SK-N-SH (cell line): ENCODE data around the gene ALDH16A1. TPM values are rescaled to one million over a fixed set of nuclear protein-coding genes. Genes with fewer than 3 reads are reported as not detected.

Experiments
- CTCF ChIA-PET: fragments of 300-600, 350-600 bp; formaldehyde crosslinking; extraction: SDS; loops from one replicate; lab custom pipeline; 2021; lab: Yijun Ruan, JAX
- POLR2A ChIA-PET: fragments of 350-600 bp; sonication (Branson Sonifier 250); formaldehyde crosslinking; extraction: SDS; loops from one replicate; lab custom pipeline; 2020; ENCODE audit warnings: antibody characterized with exemption, inconsistent platforms; lab: Yijun Ruan, JAX
- DNase-seq: peaks from one replicate; pipeline ENCODE4 v3.0.0; 2012
- H2AFZ ChIP-seq: fragments of 200-600 bp; sonication (generic); 2 replicates; pipeline ENCODE4 v1.8.1; 2016; ENCODE audit warnings: antibody characterized with exemption, mild to moderate bottlenecking, low read depth
- H3F3A ChIP-seq: fragments of 200-600 bp; sonication (generic); replicated peaks from 2 replicates; pipeline ENCODE3; 2016; ENCODE audit warnings: antibody characterized with exemption, mild to moderate bottlenecking; ENCODE audit not compliant: insufficient read depth
- H3K27ac ChIP-seq, 2 experiments: fragments of 200-500 bp in 1 of 2; fragments of 200-600 bp in 1 of 2; sonication (Bioruptor generic) in 1 of 2; sonication (generic), shearing (Covaris generic) in 1 of 2; 2 replicates each; pipeline versions ENCODE4 v1.5.1 to v1.6.1; 2014 to 2016; ENCODE audit warnings: low read depth in 2 of 2, inconsistent platforms in 1 of 2, low read length in 1 of 2, mild to moderate bottlenecking in 1 of 2, mixed read lengths in 1 of 2
- H3K27me3 ChIP-seq: fragments of 200-600 bp; sonication (generic), shearing (Covaris generic); 2 replicates; pipeline ENCODE4 v1.6.1; 2016; ENCODE audit warnings: mixed run types; ENCODE audit not compliant: insufficient read depth
- H3K36me3 ChIP-seq, 2 experiments: fragments of 200-500 bp in 1 of 2; fragments of 200-600 bp in 1 of 2; sonication (Bioruptor generic) in 1 of 2; sonication (generic) in 1 of 2; replicated peaks in 1 of 2; 2 replicates each; pipeline versions ENCODE3 to v1.5.1; 2014 to 2016; ENCODE audit warnings: low read length in 1 of 2, mild to moderate bottlenecking in 1 of 2; ENCODE audit not compliant: insufficient read depth in 2 of 2, control insufficient read depth in 1 of 2
- H3K4me1 ChIP-seq, 2 experiments: fragments of 200-500 bp in 1 of 2; fragments of 200-600 bp in 1 of 2; sonication (Bioruptor generic) in 1 of 2; sonication (generic), shearing (Covaris generic) in 1 of 2; 2 replicates each; pipeline versions ENCODE4 v1.5.1 to v1.6.1; 2014 to 2016; ENCODE audit warnings: low read depth in 1 of 2, low read length in 1 of 2, mixed run types in 1 of 2; ENCODE audit not compliant: insufficient read depth in 2 of 2, control insufficient read depth in 1 of 2
- H3K4me2 ChIP-seq: fragments of 200-600 bp; sonication (generic), shearing (Covaris generic); 2 replicates; pipeline ENCODE4 v1.6.1; 2017; ENCODE audit warnings: mixed run types
- H3K4me3 ChIP-seq, 2 experiments: fragments of 200-500 bp in 1 of 2; fragments of 200-600 bp in 1 of 2; sonication (Bioruptor generic) in 1 of 2; sonication (generic), shearing (Covaris generic) in 1 of 2; 2 replicates each; pipeline versions ENCODE4 v1.5.1 to v1.8.1; 2014 to 2016; ENCODE audit warnings: low read depth in 2 of 2, inconsistent platforms in 1 of 2, low read length in 1 of 2, mild to moderate bottlenecking in 1 of 2, mixed read lengths in 1 of 2, moderate library complexity in 1 of 2
- H3K79me2 ChIP-seq: fragments of 200-600 bp; sonication (generic); 2 replicates; pipeline ENCODE4 v1.8.1; 2017; ENCODE audit warnings: mild to moderate bottlenecking; ENCODE audit not compliant: insufficient read depth
- H3K9ac ChIP-seq: fragments of 200-600 bp; sonication (generic); 2 replicates; pipeline ENCODE4 v1.6.1; 2017; ENCODE audit warnings: mixed run types
- H3K9me2 ChIP-seq: fragments of 200-600 bp; sonication (generic); 2 replicates; pipeline ENCODE4 v1.6.1; 2017; ENCODE audit warnings: mixed run types
- H3K9me3 ChIP-seq: fragments of 200-600 bp; sonication (generic); 2 replicates; pipeline ENCODE4 v1.6.1; 2017; ENCODE audit warnings: mixed run types, mild to moderate bottlenecking, moderate library complexity
- H4K20me1 ChIP-seq: fragments of 200-600 bp; sonication (generic); 2 replicates; pipeline ENCODE4 v1.6.1; 2017; ENCODE audit warnings: mild to moderate bottlenecking, mixed run types; ENCODE audit not compliant: insufficient read depth
- CHD2 ChIP-seq: fragments of 150-350 bp; IDR thresholded peaks from 2 replicates; pipeline ENCODE4 v1.6.1; 2018; ENCODE audit warnings: low read length; ENCODE audit not compliant: partially characterized antibody
- ELF1 ChIP-seq: IDR thresholded peaks from 2 replicates; pipeline ENCODE4 v1.4.0; 2012
- EZH2phosphoT487 ChIP-seq: fragments of 200-600 bp; sonication (generic); IDR thresholded peaks from 2 replicates; pipeline ENCODE4 v1.6.1; 2017; ENCODE audit warnings: low read depth, mixed run types, mild to moderate bottlenecking, antibody characterized with exemption, moderate library complexity, borderline replicate concordance
- FOXM1 ChIP-seq: IDR thresholded peaks from 2 replicates; pipeline ENCODE4 v1.4.0; 2012; ENCODE audit warnings: low read depth, mild to moderate bottlenecking
- GABPA ChIP-seq: IDR thresholded peaks from 2 replicates; pipeline ENCODE4 v1.4.0; 2012; ENCODE audit warnings: low read depth, mild to moderate bottlenecking
- GATA2 ChIP-seq: sonication (generic); formaldehyde crosslinking; IDR thresholded peaks from 2 replicates; pipeline ENCODE4 v1.5.0; 2020; ENCODE audit warnings: mild to moderate bottlenecking, missing genetic modification reagents
- JUND ChIP-seq: IDR thresholded peaks from 2 replicates; pipeline ENCODE4 v1.4.0; 2012
- MAX ChIP-seq: IDR thresholded peaks from 2 replicates; pipeline ENCODE4 v1.4.0; 2012; ENCODE audit warnings: low read depth
- MXI1 ChIP-seq: IDR thresholded peaks from 2 replicates; pipeline ENCODE4 v1.6.1; 2012; ENCODE audit warnings: mild to moderate bottlenecking, low read depth, low read length, improper control_type of control experiment
- POLR2AphosphoS5 ChIP-seq: IDR thresholded peaks from 2 replicates; pipeline ENCODE4 v1.6.1; 2012; ENCODE audit warnings: low read depth, low read length
- RAD21 ChIP-seq: IDR thresholded peaks from 2 replicates; pipeline ENCODE4 v1.6.1; 2012; ENCODE audit warnings: mild to moderate bottlenecking, low read length
- RCOR1 ChIP-seq: fragments of 150-350 bp; IDR thresholded peaks from 2 replicates; pipeline ENCODE4 v1.6.1; 2017; ENCODE audit warnings: antibody characterized with exemption, low read length
- REST ChIP-seq: IDR thresholded peaks from 2 replicates; pipeline ENCODE4 v1.6.1; 2012; ENCODE audit warnings: mild to moderate bottlenecking, low read depth, low read length, moderate library complexity
- RXRA ChIP-seq: IDR thresholded peaks from 2 replicates; pipeline ENCODE4 v1.4.0; 2012; ENCODE audit warnings: low read depth, mild to moderate bottlenecking, borderline replicate concordance
- SIN3A ChIP-seq: IDR thresholded peaks from 2 replicates; pipeline ENCODE4 v1.6.1; 2012; ENCODE audit warnings: low read depth, mild to moderate bottlenecking, low read length, moderate library complexity, borderline replicate concordance
- SMC3 ChIP-seq: IDR thresholded peaks from 2 replicates; pipeline ENCODE4 v1.6.1; 2012; ENCODE audit warnings: low read depth, low read length, improper control_type of control experiment
- TAF1 ChIP-seq: IDR thresholded peaks from 2 replicates; pipeline ENCODE4 v1.6.1; 2012; ENCODE audit warnings: low read depth, mild to moderate bottlenecking, low read length, moderate library complexity, borderline replicate concordance
- TCF12 ChIP-seq: IDR thresholded peaks from 2 replicates; pipeline ENCODE4 v1.4.0; 2012
- USF1 ChIP-seq: IDR thresholded peaks from 2 replicates; pipeline ENCODE4 v1.4.0; 2012; ENCODE audit warnings: low read depth, borderline replicate concordance
- WGBS: methylation state at CpG from one replicate; pipeline ENCODE4 v1.1.6; 2017; ENCODE audit warnings: low lambda C conversion rate; 5-methylcytosine and 5-hydroxymethylcytosine counted together
- polyA plus RNA-seq, 3 experiments: library from polyadenylated mRNA; depleted of rRNA; stranded (reverse); fragments of >200 nt; gene quantifications; 2 replicates each; pipeline ENCODE4 v1.2.3, GENCODE V29; 2012
- TF ChIP-seq, protein P1 (sequence below): IDR thresholded peaks from 2 replicates; pipeline ENCODE4; 2012
- TF ChIP-seq, protein P2 (sequence below): fragments of 150-350 bp; IDR thresholded peaks from 2 replicates; pipeline ENCODE4 v1.6.1; 2016; ENCODE audit warnings: mild to moderate bottlenecking, low read depth, low read length
- TF ChIP-seq, protein P3 (sequence below): fragments of 200-600 bp; sonication (generic); IDR thresholded peaks from 2 replicates; pipeline ENCODE4 v1.6.1; 2017; ENCODE audit warnings: antibody characterized with exemption, mild to moderate bottlenecking, moderate library complexity
- TF ChIP-seq, protein P4 (sequence below): fragments of 150-350 bp; IDR thresholded peaks from 2 replicates; pipeline ENCODE4 v1.6.1; 2017; ENCODE audit warnings: antibody characterized with exemption, low read length, low read depth, borderline replicate concordance

The ALDH16A1 gene
- polyA plus RNA-seq, 1 of the 3 experiments (the other 2 are of a cell fraction): 15.7 TPM

DNA sequence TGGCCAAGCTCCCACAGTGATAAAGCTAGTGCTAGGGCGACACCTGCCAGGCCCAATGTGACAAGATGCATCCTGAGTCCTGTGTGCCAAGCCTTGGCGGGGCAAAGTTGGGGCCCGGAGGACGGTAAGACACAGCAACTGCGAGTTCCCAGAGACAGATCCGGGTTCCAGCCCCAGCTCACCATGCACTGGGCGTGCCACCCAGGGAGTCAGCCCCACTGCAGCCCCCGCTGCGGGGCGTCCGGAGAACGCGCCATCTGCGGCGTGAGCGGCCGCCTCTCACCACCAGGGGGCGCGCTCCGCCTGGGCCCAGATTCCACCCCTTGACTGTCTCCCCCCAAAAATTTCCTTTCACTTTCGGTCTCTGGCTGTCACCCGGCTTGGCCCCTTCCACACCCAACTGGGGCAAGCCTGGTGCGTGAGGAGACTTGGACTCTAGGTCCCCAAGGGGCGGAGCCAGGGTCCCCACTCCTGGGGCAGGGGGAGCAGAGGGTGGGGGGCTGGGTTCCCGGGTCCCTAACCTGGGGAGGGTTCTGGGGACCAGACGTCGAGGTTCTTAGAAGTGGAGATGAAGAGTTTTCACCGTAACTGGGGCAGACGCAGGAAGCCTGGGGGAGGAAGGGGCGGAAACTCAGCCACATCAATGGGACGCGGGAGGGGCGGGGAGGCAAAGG is 21.0 kb downstream of the ALDH16A1 start, which contains the start of gene FLT3LG:
FLT3LG (plus strand) TSS at position 348 of the 674 bp plus-strand sequence. CDS start 425 bp downstream, outside the sequence.
- peak within 1 kb of the TSS; percentile 94 for H2AFZ ChIP-seq
- no peaks in the 10 kb centered on the region for H3K36me3 ChIP-seq
- DNase-seq: peak; percentile 96
- H3K4me3 ChIP-seq: peak within 1 kb of the TSS; percentile 46 to 84
- H3K4me2 ChIP-seq: peak within 1 kb of the TSS; percentile 85
- no peaks in the 10 kb centered on the region for H3K27me3 ChIP-seq
- peak within 1 kb of the TSS; percentile 85 for H3K9ac ChIP-seq
- 9% methylated on average over 15 of the region's 33 CpGs for WGBS
- H3F3A ChIP-seq: peaks cover 3% of the 10 kb centered on the region
- H3K9me3 ChIP-seq: no peaks in the 10 kb centered on the region
- H3K27ac ChIP-seq: 0 out of 4 replicates have a peak within 1 kb of the TSS, but pooled peaks of 1 of the 2 experiments have one; percentile 28
- no peaks in the 10 kb centered on the region for H3K79me2 ChIP-seq
- POLR2A ChIA-PET: no interaction called here
- no peaks in the 10 kb centered on the region for H3K9me2 ChIP-seq
- H3K4me1 ChIP-seq: peaks cover 0 to 5% of the 10 kb centered on the region in 2 experiments; a peak in 2 of 4 replicates
- no peaks in the 10 kb centered on the region for H4K20me1 ChIP-seq
- no peak; the same call in 1 of the 2 replicates for TF ChIP-seq RCOR1
- TF ChIP-seq SMC3: peak; percentile 53
- no peak for TF ChIP-seq FOXM1
- TF ChIP-seq GATA2: no peak
- 0 out of 2 replicates have a peak, but pooled peaks have one; percentile 46 for TF ChIP-seq TAF1
- TF ChIP-seq POLR2AphosphoS5: peak; percentile 32; the same call in 1 of the 2 replicates
- no peak for TF ChIP-seq RXRA
- TF ChIP-seq MXI1: 0 out of 2 replicates have a peak, but pooled peaks have one; percentile 32
- TF ChIP-seq, protein P1, sequence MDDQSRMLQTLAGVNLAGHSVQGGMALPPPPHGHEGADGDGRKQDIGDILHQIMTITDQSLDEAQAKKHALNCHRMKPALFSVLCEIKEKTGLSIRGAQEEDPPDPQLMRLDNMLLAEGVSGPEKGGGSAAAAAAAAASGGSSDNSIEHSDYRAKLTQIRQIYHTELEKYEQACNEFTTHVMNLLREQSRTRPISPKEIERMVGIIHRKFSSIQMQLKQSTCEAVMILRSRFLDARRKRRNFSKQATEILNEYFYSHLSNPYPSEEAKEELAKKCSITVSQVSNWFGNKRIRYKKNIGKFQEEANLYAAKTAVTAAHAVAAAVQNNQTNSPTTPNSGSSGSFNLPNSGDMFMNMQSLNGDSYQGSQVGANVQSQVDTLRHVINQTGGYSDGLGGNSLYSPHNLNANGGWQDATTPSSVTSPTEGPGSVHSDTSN: no peak
- no peak for TF ChIP-seq REST
- no peak for TF ChIP-seq TCF12
- TF ChIP-seq USF1: no peak
- TF ChIP-seq, protein P2, sequence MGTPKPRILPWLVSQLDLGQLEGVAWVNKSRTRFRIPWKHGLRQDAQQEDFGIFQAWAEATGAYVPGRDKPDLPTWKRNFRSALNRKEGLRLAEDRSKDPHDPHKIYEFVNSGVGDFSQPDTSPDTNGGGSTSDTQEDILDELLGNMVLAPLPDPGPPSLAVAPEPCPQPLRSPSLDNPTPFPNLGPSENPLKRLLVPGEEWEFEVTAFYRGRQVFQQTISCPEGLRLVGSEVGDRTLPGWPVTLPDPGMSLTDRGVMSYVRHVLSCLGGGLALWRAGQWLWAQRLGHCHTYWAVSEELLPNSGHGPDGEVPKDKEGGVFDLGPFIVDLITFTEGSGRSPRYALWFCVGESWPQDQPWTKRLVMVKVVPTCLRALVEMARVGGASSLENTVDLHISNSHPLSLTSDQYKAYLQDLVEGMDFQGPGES: no peak
- no peak for TF ChIP-seq GABPA
- TF ChIP-seq MAX: peak; percentile 63; the same call in 1 of the 2 replicates
- no peak for TF ChIP-seq EZH2phosphoT487
- TF ChIP-seq JUND: no peak
- TF ChIP-seq CHD2: no peak
- TF ChIP-seq, protein P3, sequence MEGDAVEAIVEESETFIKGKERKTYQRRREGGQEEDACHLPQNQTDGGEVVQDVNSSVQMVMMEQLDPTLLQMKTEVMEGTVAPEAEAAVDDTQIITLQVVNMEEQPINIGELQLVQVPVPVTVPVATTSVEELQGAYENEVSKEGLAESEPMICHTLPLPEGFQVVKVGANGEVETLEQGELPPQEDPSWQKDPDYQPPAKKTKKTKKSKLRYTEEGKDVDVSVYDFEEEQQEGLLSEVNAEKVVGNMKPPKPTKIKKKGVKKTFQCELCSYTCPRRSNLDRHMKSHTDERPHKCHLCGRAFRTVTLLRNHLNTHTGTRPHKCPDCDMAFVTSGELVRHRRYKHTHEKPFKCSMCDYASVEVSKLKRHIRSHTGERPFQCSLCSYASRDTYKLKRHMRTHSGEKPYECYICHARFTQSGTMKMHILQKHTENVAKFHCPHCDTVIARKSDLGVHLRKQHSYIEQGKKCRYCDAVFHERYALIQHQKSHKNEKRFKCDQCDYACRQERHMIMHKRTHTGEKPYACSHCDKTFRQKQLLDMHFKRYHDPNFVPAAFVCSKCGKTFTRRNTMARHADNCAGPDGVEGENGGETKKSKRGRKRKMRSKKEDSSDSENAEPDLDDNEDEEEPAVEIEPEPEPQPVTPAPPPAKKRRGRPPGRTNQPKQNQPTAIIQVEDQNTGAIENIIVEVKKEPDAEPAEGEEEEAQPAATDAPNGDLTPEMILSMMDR: peak; percentile 97
- TF ChIP-seq ELF1: no peak
- TF ChIP-seq RAD21: peak; percentile 55
- peak; percentile 75; the same call in 1 of the 2 replicates for TF ChIP-seq SIN3A
- TF ChIP-seq, protein P4, sequence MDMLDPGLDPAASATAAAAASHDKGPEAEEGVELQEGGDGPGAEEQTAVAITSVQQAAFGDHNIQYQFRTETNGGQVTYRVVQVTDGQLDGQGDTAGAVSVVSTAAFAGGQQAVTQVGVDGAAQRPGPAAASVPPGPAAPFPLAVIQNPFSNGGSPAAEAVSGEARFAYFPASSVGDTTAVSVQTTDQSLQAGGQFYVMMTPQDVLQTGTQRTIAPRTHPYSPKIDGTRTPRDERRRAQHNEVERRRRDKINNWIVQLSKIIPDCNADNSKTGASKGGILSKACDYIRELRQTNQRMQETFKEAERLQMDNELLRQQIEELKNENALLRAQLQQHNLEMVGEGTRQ: no peak
- TF ChIP-seq, all 33 proteins: peak for 8
- CTCF ChIA-PET: interaction anchor here (0.5 to 2.6 kb wide), 22 partner anchors 9 to 97 kb away, joined by 3 to 16 read pairs (median 4); partner anchors contain the start of genes ALDH16A1, RPL13A and RPS11
